Measurements from ENCODE around the gene CTNNA2. TPM values are rescaled to one million over a fixed set of nuclear protein-coding genes. Genes with fewer than 3 reads are reported as not detected.
A peak's percentile ranks its signal among the peaks of the same experiment; 100 is the strongest.

The CTNNA2 gene
- polyA plus RNA-seq, 2 of the 4 experiments (the other 2 are of a cell fraction) = 0.50 to 0.94 TPM

GRCh38 chr2:80642465-80642864 lies 1129.6 kb downstream of the CTNNA2 start:
- POLR2A ChIA-PET = no interaction called here

GRCh38 chr2:80643598-80643997 lies 1130.7 kb downstream of the CTNNA2 start:
- ChIA-PET CTCF (no interaction called here), POLR2A (no interaction called here)
- Histone ChIP-seq H3K4me3 (no peak overlapping the region), H3K27ac (no peak overlapping the region), H3K9me3 (peaks cover 4% of the 10 kb centered on the region; the same call in 1 of the 3 replicates), H3K4me2 (no peak overlapping the region), H3K4me1 (no peaks in the 10 kb centered on the region)
- TF ChIP-seq CHD2 (IDR thresholded peaks at IDR 0.05; ENCODE audit: low read length, partially characterized antibody) = no peak
- no peak for TF ChIP-seq POLR2A (IDR thresholded peaks at IDR 0.05; ENCODE audit: low read length)
- TF ChIP-seq REST (IDR thresholded peaks at IDR 0.05) = no peak
- no peak for TF ChIP-seq SMC3 (IDR thresholded peaks at IDR 0.05)
- TF ChIP-seq EHMT2 (IDR thresholded peaks at IDR 0.05; ENCODE audit: low read depth) = no peak
- TF ChIP-seq ELK1 (IDR thresholded peaks at IDR 0.05; ENCODE audit: low read depth, low read length) = no peak
- TF ChIP-seq GATA3 (IDR thresholded peaks at IDR 0.05; ENCODE audit: borderline replicate concordance) = no peak
- TF ChIP-seq JUN (IDR thresholded peaks at IDR 0.05) = no peak
- no peak for TF ChIP-seq PHF8 (IDR thresholded peaks at IDR 0.05; ENCODE audit: borderline replicate concordance, low read depth)
- ATAC-seq (no peak), FAIRE-seq (no peak), DNase-seq (ENCODE audit: low read depth in 1 of 2, low spot score in 1 of 2) (no peak)

More at GRCh38 chr2:80642465-80642864, 1129.6 kb downstream of the CTNNA2 start:
- no peak for DNase-seq (ENCODE audit: low read depth in 1 of 2, low spot score in 1 of 2)
- Histone ChIP-seq H3K4me1 (no peaks in the 10 kb centered on the region), H3K4me3 (no peak overlapping the region), H3K4me2 (no peak overlapping the region), H3K9me3 (peaks cover 4% of the 10 kb centered on the region; the same call in 1 of the 3 replicates), H3K27ac (no peak overlapping the region)
- peak; percentile 46 for FAIRE-seq
- ATAC-seq = no peak
- TF ChIP-seq PBX3 (IDR thresholded peaks at IDR 0.05) = no peak
- CTCF ChIA-PET = interaction anchor here (0.5 to 0.6 kb wide), 2 partner anchors 706 to 1209 kb away, joined by 3 to 5 read pairs; no protein-coding TSS in a partner anchor
- WGBS (ENCODE audit: missing lambda C conversion rate) = 3% methylated on average over 2 of the region's 2 CpGs

- CTCF ChIA-PET = no interaction called here
- H3K4me3 ChIP-seq = no peak overlapping the region
- ATAC-seq = no peak
- 5% methylated on average over 1 of the region's 1 CpG for WGBS (ENCODE audit: missing lambda C conversion rate)
- no peaks in the 10 kb centered on the region for H3K4me1 ChIP-seq
- POLR2A ChIA-PET = no interaction called here
- peaks cover 11% of the 10 kb centered on the region; the same call in 2 of the 3 replicates for H3K9me3 ChIP-seq
- no peak for DNase-seq (ENCODE audit: low read depth in 1 of 2, low spot score in 1 of 2)
- TF ChIP-seq JUNB (IDR thresholded peaks at IDR 0.05) = no peak
- no peak for TF ChIP-seq KDM5A (IDR thresholded peaks at IDR 0.05)
- no peak for TF ChIP-seq CBX2 (IDR thresholded peaks at IDR 0.05; ENCODE audit: borderline replicate concordance, low read depth)
- peak; percentile 48 for TF ChIP-seq MAFK (IDR thresholded peaks at IDR 0.05; ENCODE audit: partially characterized antibody)
- no peak for FAIRE-seq
- H3K4me2 ChIP-seq = no peak overlapping the region
- H3K27ac ChIP-seq = no peak overlapping the region
Observed at GRCh38 chr2:80651435-80651834, 1138.6 kb downstream of the CTNNA2 start.

- no peak for ATAC-seq
- Histone ChIP-seq H3K4me3 (no peak overlapping the region), H3K4me2 (no peak overlapping the region), H3K27ac (no peak overlapping the region), H3K4me1 (no peaks in the 10 kb centered on the region), H3K9me3 (peaks cover 14% of the 10 kb centered on the region)
- WGBS (ENCODE audit: missing lambda C conversion rate) = 0% methylated on average over 1 of the region's 1 CpG
- ChIA-PET POLR2A (no interaction called here), CTCF (no interaction called here)
- DNase-seq (ENCODE audit: low read depth in 1 of 2, low spot score in 1 of 2) = no peak
- FAIRE-seq = no peak
- TF ChIP-seq FOXS1 (CRISPR knock-in tag; IDR thresholded peaks at IDR 0.05) (no peak), RFX5 (IDR thresholded peaks at IDR 0.05) (no peak), HOXB5 (CRISPR knock-in tag; IDR thresholded peaks at IDR 0.05) (no peak), KDM5A (IDR thresholded peaks at IDR 0.05) (no peak), POLR2A (IDR thresholded peaks at IDR 0.05; ENCODE audit: low read length) (no peak), HOXB13 (CRISPR knock-in tag; IDR thresholded peaks at IDR 0.05; ENCODE audit: low read depth) (no peak), ZNF302 (CRISPR knock-in tag; IDR thresholded peaks at IDR 0.05) (no peak), NFE2L2 (conservative IDR thresholded peaks at IDR 0.05; ENCODE audit: low read length) (no peak)
Observed at GRCh38 chr2:80655265-80655664, 1142.4 kb downstream of the CTNNA2 start.

Measured in A549 (cell line).